Fibroblast of lung (primary cell): ENCODE results near the gene PCP4. TPM values are rescaled to one million over a fixed set of nuclear protein-coding genes. Genes with fewer than 3 reads are reported as not detected.
A peak's percentile ranks its signal among the peaks of the same experiment; 100 is the strongest.

Experiments used
- DNase-seq, 2 donors: peaks; one replicate each; pipeline versions ENCODE4 v3.0.0 to v3.0.0-alpha.2; 2010; ENCODE audit warnings: low read depth in 2 of 2
- H2AFZ ChIP-seq: 2 replicates; pipeline ENCODE4 v1.5.1; 2012; ENCODE audit warnings: low read length, control low read depth, inconsistent platforms
- H3K27ac ChIP-seq: 2 replicates; pipeline ENCODE4 v1.5.1; 2011; ENCODE audit warnings: low read length, control low read depth; ENCODE audit not compliant: insufficient read depth
- H3K27me3 ChIP-seq: 2 replicates; pipeline ENCODE4 v1.5.1; 2011; ENCODE audit warnings: mild to moderate bottlenecking, low read length; ENCODE audit not compliant: control insufficient read depth, insufficient read depth
- H3K36me3 ChIP-seq: 2 replicates; pipeline ENCODE4 v1.5.1; 2011; ENCODE audit warnings: low read length; ENCODE audit not compliant: control insufficient read depth, insufficient read depth
- H3K4me1 ChIP-seq: 2 replicates; pipeline ENCODE4 v1.5.1; 2011; ENCODE audit warnings: low read length; ENCODE audit not compliant: control insufficient read depth, insufficient read depth; ENCODE audit errors: extremely low read depth
- H3K4me2 ChIP-seq: 2 replicates; pipeline ENCODE4 v1.5.1; 2011; ENCODE audit warnings: low read length, control low read depth; ENCODE audit not compliant: insufficient read depth; ENCODE audit errors: extremely low read depth
- H3K4me3 ChIP-seq, 4 experiments: fragments of 200-600 bp in 1 of 4; sonication (generic) in 1 of 4; replicated peaks in 1 of 4; 2 replicates each; pipeline ENCODE4 v1.5.1; 2011 to 2016; ENCODE audit warnings: low read length in 4 of 4, low read depth in 3 of 4, mild to moderate bottlenecking in 3 of 4, control low read depth in 2 of 4, inconsistent platforms in 1 of 4, mixed read lengths in 1 of 4; ENCODE audit not compliant: insufficient read depth in 1 of 4; ENCODE audit errors: control extremely low read depth in 1 of 4
- H3K79me2 ChIP-seq: 2 replicates; pipeline ENCODE4 v1.5.1; 2012; ENCODE audit warnings: mild to moderate bottlenecking, low read length, inconsistent platforms; ENCODE audit not compliant: control insufficient read depth, insufficient read depth
- H3K9ac ChIP-seq: 2 replicates; pipeline ENCODE4 v1.5.1; 2011; ENCODE audit warnings: mild to moderate bottlenecking, low read length, control low read depth; ENCODE audit not compliant: insufficient read depth
- H3K9me3 ChIP-seq: 2 replicates; pipeline ENCODE4 v1.5.1; 2012; ENCODE audit warnings: low read depth, low read length; ENCODE audit not compliant: control insufficient read depth, insufficient read depth
- H4K20me1 ChIP-seq: 2 replicates; pipeline ENCODE4 v1.5.1; 2011; ENCODE audit warnings: low read length; ENCODE audit not compliant: control insufficient read depth, insufficient read depth; ENCODE audit errors: extremely low read depth
- EZH2 ChIP-seq: IDR thresholded peaks from 2 replicates; pipeline ENCODE4 v1.5.1; 2012; ENCODE audit warnings: low read length, control low read depth, mild to moderate bottlenecking; ENCODE audit errors: missing control alignments
- polyA plus RNA-seq, 2 donors: library from polyadenylated mRNA; depleted of rRNA in 1 of 2; stranded (reverse) in 1 of 2; unstranded in 1 of 2; fragments of >200 nt; gene quantifications; 2 replicates each; pipeline ENCODE4 v1.2.1, GENCODE V29; 2011 to 2012; ENCODE audit warnings: missing spikeins in 1 of 2
- total RNA-seq: library from RNA; depleted of rRNA; stranded (reverse); fragments of >200 nt; gene quantifications from 2 replicates; pipeline ENCODE4 v1.2.1, GENCODE V29; 2014
- TF ChIP-seq, protein P1 (sequence below), 2 donors: IDR thresholded peaks in 1 of 2; conservative IDR thresholded peaks in 1 of 2; 1 replicate in 1 of 2; 2 replicates in 1 of 2; pipeline ENCODE4 v1.5.1; 2011 to 2012; ENCODE audit warnings: low read length in 2 of 2, control low read depth in 1 of 2, inconsistent platforms in 1 of 2, low read depth in 1 of 2, mild to moderate bottlenecking in 1 of 2

Gene PCP4
- total and polyA plus RNA-seq, 2 donors (not counting 1 experiment from before 2014, with no cell fraction given) = not detected

DNA sequence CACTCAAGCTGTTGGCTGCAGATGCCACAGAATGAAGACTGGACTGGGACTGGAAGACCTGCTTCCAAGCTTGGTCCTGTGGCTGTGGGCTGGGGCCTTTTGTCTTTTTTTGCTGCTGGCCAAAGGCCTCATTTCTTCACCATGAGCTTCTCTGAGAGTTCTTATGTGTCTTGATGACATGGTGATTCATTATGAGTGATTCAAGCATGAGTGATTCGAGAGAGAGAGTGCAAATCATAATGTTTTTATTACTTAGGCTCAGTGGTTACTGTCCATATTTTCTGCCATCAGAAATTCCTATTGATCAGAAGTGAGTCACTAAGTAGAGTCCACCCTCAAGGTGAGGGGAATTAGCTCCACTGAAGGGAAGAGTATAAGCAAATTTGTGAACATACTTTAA, 94.0 kb downstream of the PCP4 start:
- Histone ChIP-seq H3K79me2 (no peaks in the 10 kb centered on the region), H3K27me3 (no peaks in the 10 kb centered on the region), H3K4me3 (no peak overlapping the region), H4K20me1 (no peaks in the 10 kb centered on the region), H3K9me3 (no peaks in the 10 kb centered on the region), H3K4me1 (no peaks in the 10 kb centered on the region), H3K36me3 (no peaks in the 10 kb centered on the region), H3K27ac (no peak overlapping the region), H2AFZ (no peak overlapping the region), H3K9ac (no peak overlapping the region), H3K4me2 (no peak overlapping the region)
- TF ChIP-seq, protein P1, sequence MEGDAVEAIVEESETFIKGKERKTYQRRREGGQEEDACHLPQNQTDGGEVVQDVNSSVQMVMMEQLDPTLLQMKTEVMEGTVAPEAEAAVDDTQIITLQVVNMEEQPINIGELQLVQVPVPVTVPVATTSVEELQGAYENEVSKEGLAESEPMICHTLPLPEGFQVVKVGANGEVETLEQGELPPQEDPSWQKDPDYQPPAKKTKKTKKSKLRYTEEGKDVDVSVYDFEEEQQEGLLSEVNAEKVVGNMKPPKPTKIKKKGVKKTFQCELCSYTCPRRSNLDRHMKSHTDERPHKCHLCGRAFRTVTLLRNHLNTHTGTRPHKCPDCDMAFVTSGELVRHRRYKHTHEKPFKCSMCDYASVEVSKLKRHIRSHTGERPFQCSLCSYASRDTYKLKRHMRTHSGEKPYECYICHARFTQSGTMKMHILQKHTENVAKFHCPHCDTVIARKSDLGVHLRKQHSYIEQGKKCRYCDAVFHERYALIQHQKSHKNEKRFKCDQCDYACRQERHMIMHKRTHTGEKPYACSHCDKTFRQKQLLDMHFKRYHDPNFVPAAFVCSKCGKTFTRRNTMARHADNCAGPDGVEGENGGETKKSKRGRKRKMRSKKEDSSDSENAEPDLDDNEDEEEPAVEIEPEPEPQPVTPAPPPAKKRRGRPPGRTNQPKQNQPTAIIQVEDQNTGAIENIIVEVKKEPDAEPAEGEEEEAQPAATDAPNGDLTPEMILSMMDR (conservative IDR thresholded peaks at IDR 0.05 in 1 of 2, IDR thresholded peaks at IDR 0.05 in 1 of 2; ENCODE audit: low read depth in 1 of 2, low read length in 2 of 2) = no peak
- TF ChIP-seq EZH2 = no peak
- DNase-seq = peak in 1 of 2 donors; percentile 60

DNA sequence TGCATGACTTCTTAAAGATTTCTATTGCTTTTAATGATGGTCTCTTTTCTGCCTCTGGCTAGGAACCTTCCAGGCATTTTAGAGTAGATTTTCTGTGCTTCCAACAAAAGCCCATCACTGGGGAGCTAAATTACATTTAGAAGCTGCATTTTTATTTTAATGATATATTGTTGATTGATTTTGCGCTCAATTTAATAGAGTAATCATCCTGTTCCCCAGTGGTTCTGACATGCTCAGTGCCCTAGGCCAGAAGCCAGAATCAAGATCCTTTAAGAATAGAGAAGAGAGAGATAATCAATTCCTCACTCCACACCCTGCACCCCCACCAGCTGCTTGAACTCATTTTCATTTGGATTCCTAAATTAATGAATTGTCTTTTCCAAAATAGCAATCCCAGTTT, 97.8 kb downstream of the PCP4 start:
- Histone ChIP-seq H3K27ac (no peak overlapping the region), H3K27me3 (no peaks in the 10 kb centered on the region), H2AFZ (no peak overlapping the region)

DNA sequence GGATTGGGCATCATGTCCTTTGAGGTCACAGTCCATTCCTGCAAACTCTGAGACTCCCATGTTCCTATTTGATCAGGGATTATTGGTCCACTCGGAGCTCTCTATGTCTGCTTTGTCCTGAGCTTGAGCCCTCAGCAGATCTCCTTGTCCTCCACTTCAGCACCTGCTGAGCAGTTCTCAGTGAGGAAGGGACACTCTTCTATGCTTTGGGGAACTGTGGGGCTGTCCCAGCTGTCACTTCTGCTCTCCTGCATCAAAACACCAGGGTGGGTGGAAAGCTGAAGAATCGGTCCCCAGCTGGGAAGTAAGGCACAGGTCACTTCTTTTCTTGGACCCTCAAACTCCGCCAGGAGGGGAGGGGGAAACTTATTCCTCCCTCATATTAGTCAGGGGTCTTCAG, 99.5 kb downstream of the PCP4 start:
- H3K79me2 ChIP-seq = no peaks in the 10 kb centered on the region
- no peaks in the 10 kb centered on the region for H3K4me1 ChIP-seq
- no peak overlapping the region for H2AFZ ChIP-seq
- no peak overlapping the region for H3K27ac ChIP-seq
- H3K9me3 ChIP-seq = no peaks in the 10 kb centered on the region
- no peaks in the 10 kb centered on the region for H3K36me3 ChIP-seq
- H3K4me2 ChIP-seq = no peak overlapping the region
- H3K9ac ChIP-seq = no peak overlapping the region
- no peak overlapping the region for H3K4me3 ChIP-seq
- TF ChIP-seq, protein P1 (conservative IDR thresholded peaks at IDR 0.05 in 1 of 2, IDR thresholded peaks at IDR 0.05 in 1 of 2; ENCODE audit: low read depth in 1 of 2, low read length in 2 of 2) = no peak
- no peak for TF ChIP-seq EZH2
- no peaks in the 10 kb centered on the region for H4K20me1 ChIP-seq
- no peaks in the 10 kb centered on the region for H3K27me3 ChIP-seq
- DNase-seq = no peak

More for the DNA sequence above, 97.8 kb downstream of the PCP4 start:
- no peaks in the 10 kb centered on the region for H3K4me1 ChIP-seq
- no peaks in the 10 kb centered on the region for H3K9me3 ChIP-seq
- H3K4me2 ChIP-seq = no peak overlapping the region
- TF ChIP-seq, protein P1 (conservative IDR thresholded peaks at IDR 0.05 in 1 of 2, IDR thresholded peaks at IDR 0.05 in 1 of 2; ENCODE audit: low read depth in 1 of 2, low read length in 2 of 2) = no peak
- TF ChIP-seq EZH2 = no peak
- DNase-seq = no peak
- no peak overlapping the region for H3K9ac ChIP-seq
- H3K79me2 ChIP-seq = no peaks in the 10 kb centered on the region
- H3K36me3 ChIP-seq = no peaks in the 10 kb centered on the region
- H3K4me3 ChIP-seq = no peak overlapping the region
- no peaks in the 10 kb centered on the region for H4K20me1 ChIP-seq
